Measurements from ENCODE around the gene HEXD.

Gene HEXD

GRCh38 chr17:82474223-82475010 lies 56.3 kb downstream of the HEXD start:
- no peak for TF ChIP-seq CTCF (IDR thresholded peaks at IDR 0.05; ENCODE audit: insufficient read depth, low read length, missing control alignments)
- no peak overlapping the region for H3K4me3 ChIP-seq (ENCODE audit: low read depth, low read length)
- no peak for DNase-seq (ENCODE audit: low read depth, low spot score)
- POLR2A ChIA-PET: interaction anchor here (2.1 kb wide), 1 partner anchor 16 kb away, joined by 4 read pairs; the partner anchor contains the start of gene NARF
- CTCF ChIA-PET: interaction anchor here (1.3 to 1.8 kb wide), 3 partner anchors 15 to 84 kb away, joined by 3 to 4 read pairs (median 4); no protein-coding TSS in a partner anchor

- CTCF ChIA-PET: interaction anchor here (1.8 kb wide), 1 partner anchor 19 kb away, joined by 4 read pairs; no protein-coding TSS in a partner anchor
- no peak overlapping the region for H3K4me3 ChIP-seq (ENCODE audit: low read depth, low read length)
- no peak for DNase-seq (ENCODE audit: low read depth, low spot score)
- no peak for TF ChIP-seq CTCF (IDR thresholded peaks at IDR 0.05; ENCODE audit: insufficient read depth, low read length, missing control alignments)
- POLR2A ChIA-PET: interaction anchor here (2.1 kb wide), 1 partner anchor 17 kb away, joined by 4 read pairs; the partner anchor contains the start of gene NARF
Measured at GRCh38 chr17:82475458-82475857, 57.3 kb downstream of the HEXD start.

GRCh38 chr17:82477934-82478333 lies 59.8 kb downstream of the HEXD start:
- POLR2A ChIA-PET: no interaction called here
- DNase-seq (ENCODE audit: low read depth, low spot score): no peak
- no peak for TF ChIP-seq CTCF (IDR thresholded peaks at IDR 0.05; ENCODE audit: insufficient read depth, low read length, missing control alignments)
- no peak overlapping the region for H3K4me3 ChIP-seq (ENCODE audit: low read depth, low read length)
- CTCF ChIA-PET: interaction anchor here (0.5 to 1.5 kb wide), 3 partner anchors 10 to 69 kb away, joined by 3 to 5 read pairs (median 3); no protein-coding TSS in a partner anchor

- CTCF ChIA-PET: interaction anchor here (0.6 to 1.5 kb wide), 4 partner anchors 8 to 72 kb away, joined by 3 to 5 read pairs (median 4); no protein-coding TSS in a partner anchor
- TF ChIP-seq CTCF (IDR thresholded peaks at IDR 0.05; ENCODE audit: insufficient read depth, low read length, missing control alignments): no peak
- no peak for DNase-seq (ENCODE audit: low read depth, low spot score)
- H3K4me3 ChIP-seq (ENCODE audit: low read depth, low read length): no peak overlapping the region
- POLR2A ChIA-PET: no interaction called here
Measured at GRCh38 chr17:82479602-82480001, 61.5 kb downstream of the HEXD start.

GRCh38 chr17:82480318-82480717 lies 62.2 kb downstream of the HEXD start:
- DNase-seq (ENCODE audit: low read depth, low spot score): no peak
- CTCF ChIA-PET: interaction anchor here (0.6 to 1.4 kb wide), 4 partner anchors 14 to 71 kb away, joined by 3 to 5 read pairs (median 3); no protein-coding TSS in a partner anchor
- POLR2A ChIA-PET: no interaction called here
- no peak overlapping the region for H3K4me3 ChIP-seq (ENCODE audit: low read depth, low read length)
- no peak for TF ChIP-seq CTCF (IDR thresholded peaks at IDR 0.05; ENCODE audit: insufficient read depth, low read length, missing control alignments)

- H3K4me3 ChIP-seq (ENCODE audit: low read depth, low read length): no peak overlapping the region
- CTCF ChIA-PET: interaction anchor here (0.7 kb wide), 1 partner anchor 11 kb away, joined by 3 read pairs; no protein-coding TSS in a partner anchor
- no peak for TF ChIP-seq CTCF (IDR thresholded peaks at IDR 0.05; ENCODE audit: insufficient read depth, low read length, missing control alignments)
- POLR2A ChIA-PET: no interaction called here
- no peak for DNase-seq (ENCODE audit: low read depth, low spot score)
Measured at GRCh38 chr17:82483204-82483660, 65.1 kb downstream of the HEXD start.

Measured in AG04449 (cell line).